ENCODE measurements around the gene FOXE3.
"Not testable (repeated sequence)": the region's sequence is repeated elsewhere in the genome, so short reads cannot be mapped to it uniquely, and the experiment has no call there.

Gene FOXE3

DNA sequence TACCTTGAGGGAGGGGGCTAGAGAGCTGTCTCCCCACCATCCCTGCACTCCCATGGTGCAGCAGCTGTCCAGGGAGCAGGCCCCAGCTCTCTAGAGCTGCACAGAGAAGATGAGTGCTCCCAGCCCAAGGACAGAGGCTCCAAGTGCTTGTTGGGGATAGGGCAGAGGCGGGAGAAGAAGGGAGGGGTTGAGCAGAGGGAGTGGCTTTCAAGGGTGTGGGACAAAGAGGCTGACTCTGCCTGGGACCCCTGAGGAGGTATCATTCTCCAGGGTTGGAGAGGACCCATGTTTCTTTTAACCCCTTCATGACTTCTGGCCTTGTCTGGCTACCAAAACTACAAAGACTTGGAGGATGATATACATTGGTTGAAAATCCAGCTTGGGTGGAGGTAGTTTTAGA, 36.3 kb downstream of the FOXE3 start:
- FAIRE-seq, result no peak

DNA sequence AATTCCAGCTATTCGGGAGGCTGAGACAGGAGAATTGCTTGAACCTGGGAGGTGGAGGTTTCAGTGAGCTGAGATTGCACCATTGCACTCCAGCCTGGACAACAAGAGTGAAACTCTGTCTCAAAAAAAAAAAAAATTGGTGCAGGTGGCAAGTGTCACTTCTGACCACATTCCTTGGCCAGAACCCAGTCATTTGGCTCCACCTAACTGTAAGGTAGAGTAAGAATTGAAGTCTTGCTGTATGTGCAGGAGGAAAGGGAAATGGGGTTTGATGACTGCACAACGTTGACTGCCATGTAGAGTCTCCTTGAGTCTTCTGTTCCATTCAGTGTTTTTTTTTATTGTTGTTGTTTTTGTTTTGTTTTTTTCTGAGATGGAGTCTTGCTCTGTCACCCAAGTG, 37.8 kb downstream of the FOXE3 start:
- not testable (repeated sequence) for FAIRE-seq

DNA sequence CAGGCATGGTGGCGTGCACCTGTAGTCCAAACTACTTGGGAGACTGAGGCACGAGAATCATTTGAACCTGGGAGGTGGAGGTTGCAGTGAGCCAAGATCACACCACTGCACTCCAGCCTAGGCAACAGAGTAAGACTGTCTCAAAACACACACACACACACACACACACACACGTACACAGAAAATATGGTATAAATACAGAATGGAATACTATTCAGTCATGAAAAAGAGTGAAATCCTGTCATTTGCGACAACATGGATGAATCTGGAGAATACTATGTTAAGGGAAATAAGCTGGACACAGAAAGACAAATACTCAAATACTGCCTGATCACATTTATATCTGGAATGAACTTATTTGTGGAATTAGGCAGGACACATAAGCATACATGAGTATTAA, 40.2 kb downstream of the FOXE3 start:
- FAIRE-seq, result no peak

DNA sequence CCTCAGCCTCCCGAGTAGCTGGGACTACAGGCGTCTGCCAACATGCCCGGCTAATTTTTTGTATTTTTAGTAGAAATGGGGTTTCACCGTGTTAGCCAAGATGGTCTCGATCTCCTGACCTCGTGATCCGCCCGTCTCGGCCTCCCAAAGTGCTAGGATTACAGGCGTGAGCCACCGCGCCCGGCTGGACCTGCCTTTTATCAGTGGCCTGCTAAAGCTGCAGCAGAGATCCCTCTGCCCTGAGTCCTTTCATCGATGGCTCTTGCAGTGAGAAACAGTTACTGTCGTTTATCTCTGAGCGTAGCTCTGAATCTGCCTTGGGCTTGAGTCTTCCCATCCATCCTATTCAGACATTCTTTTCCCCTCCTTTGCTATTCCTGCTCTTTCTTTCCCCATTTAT, 41.5 kb downstream of the FOXE3 start:
- not testable (repeated sequence) for FAIRE-seq

DNA sequence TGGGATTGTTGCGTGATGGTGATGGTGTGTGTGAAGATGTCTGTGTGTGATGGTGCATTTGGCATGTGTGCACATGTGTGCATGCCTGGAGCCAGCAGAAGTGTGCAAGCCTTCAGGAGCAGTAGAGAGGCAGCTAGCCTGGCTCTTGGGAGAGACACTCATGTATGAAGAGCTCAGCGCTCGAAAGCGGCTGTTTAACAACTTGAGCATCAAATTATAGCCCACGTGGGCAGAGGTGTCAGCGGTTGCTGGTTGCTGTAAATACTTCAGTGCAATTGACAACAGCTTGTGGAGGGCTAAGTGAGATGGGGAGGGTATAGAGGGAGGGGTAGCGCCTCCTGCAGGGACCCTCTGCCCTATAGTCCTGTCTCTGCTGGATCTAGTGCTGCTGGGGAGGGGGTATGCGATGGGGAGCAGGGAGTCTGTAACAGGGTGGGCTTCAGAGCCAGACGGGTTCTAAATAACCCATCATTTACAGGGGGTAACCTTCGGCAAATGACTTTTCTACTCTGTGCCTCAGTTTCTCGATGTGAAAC, 43.2 kb downstream of the FOXE3 start:
- FAIRE-seq, result no peak

DNA sequence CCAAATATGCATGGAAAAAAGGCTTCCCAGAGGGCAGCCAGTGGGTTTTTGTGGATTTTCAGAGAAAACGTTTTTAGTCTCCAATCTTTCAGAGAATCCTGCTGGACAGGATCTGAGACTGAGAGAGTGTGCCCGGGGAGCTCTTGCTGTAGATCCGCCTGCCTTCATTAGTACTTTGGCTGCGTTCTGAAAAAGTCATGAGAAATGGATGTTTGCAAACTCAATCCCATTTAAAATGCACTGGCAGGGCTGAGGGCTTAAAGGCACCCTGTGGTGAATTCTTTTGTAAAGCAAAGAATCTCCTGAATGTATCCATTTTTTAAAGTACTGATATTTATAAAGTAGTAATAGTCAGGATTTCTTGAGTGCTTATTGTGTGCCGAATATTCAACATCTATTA, 44.0 kb downstream of the FOXE3 start:
- FAIRE-seq, result no peak

DNA sequence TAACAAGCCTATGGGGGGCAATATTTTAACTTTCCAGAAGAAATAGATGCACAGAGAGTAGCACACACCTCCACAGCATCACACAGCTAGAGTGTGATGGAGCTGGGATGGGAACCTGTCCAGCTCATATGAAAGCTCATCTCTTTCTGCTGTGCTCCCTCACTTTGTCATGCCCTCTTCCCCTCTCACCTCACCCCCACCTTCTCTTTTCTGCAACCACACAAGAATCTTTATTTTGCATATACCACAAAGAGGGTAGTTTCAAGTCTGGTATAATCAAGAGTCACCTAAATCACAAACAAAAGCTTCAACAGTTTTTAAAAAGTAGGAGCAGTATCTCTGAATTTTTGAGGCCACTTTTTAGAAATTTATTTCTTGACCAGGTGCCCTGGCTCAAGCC, 44.4 kb downstream of the FOXE3 start:
- no peak for FAIRE-seq

DNA sequence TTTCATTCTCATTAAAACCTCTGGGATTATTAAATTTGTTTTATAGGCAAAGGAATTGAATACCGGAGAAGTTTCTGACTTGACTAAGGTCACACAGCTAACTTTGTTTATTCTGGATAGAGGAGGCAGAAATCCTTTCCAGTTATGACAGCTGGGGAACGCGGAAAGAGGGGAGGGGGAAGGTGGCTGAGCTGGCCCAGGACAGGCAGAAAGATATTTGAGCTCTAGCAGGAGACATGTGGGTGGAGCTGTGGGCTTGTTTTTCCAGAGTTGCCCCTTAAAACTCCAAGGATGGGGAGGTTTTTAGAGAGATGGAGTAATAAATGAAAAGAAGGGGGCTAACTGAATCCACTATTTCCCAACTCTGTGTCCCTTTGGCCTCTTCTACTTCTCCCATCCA, 49.5 kb downstream of the FOXE3 start:
- no peak for FAIRE-seq

All from A204.1 (cell line).